ENCODE measurements around the gene C1orf21. TPM values are rescaled to one million over a fixed set of nuclear protein-coding genes. Genes with fewer than 3 reads are reported as not detected.
"Not testable (repeated sequence)": the region's sequence is repeated elsewhere in the genome, so short reads cannot be mapped to it uniquely, and the experiment has no call there.

C1orf21 gene
- polyA plus RNA-seq, 3 donors: 29.8 to 37.8 (median 32.3) TPM

DNA sequence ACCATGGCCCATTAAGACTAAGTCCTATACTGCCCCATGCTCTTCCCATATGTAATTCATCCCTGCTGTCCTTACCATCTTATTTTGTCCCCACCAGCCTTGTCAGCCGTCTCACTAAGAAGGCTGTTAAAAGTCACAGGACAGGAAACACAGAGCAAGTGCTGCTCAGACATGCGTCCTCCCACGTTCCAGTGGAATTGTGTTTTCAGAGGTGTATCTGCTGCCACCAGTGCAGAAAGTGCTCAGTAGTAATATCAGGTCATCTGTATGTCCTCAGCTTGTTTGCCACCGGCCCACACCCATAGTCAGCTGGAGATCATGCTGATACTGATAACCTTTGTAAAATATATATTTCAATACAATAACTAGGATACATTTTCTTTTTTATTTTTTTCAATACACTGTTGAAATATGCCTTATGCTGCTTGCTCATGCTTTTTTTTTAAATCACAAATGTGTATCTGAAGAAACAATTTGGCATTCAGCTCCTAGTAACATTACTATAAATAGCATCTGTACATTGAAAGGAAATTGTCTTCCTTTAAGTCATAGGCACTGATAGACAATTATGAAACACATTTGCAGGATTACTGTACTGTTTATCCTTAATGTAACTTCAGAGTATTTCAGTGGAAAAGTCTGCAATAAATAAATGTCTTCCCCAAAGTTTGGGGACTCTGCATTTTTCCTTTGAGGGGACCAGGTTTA lies 211.0 kb downstream of the C1orf21 start:
- DNase-seq (ENCODE audit: extremely low read depth in 1 of 11, low read depth in 9 of 11, low spot score in 4 of 11): no peak

DNA sequence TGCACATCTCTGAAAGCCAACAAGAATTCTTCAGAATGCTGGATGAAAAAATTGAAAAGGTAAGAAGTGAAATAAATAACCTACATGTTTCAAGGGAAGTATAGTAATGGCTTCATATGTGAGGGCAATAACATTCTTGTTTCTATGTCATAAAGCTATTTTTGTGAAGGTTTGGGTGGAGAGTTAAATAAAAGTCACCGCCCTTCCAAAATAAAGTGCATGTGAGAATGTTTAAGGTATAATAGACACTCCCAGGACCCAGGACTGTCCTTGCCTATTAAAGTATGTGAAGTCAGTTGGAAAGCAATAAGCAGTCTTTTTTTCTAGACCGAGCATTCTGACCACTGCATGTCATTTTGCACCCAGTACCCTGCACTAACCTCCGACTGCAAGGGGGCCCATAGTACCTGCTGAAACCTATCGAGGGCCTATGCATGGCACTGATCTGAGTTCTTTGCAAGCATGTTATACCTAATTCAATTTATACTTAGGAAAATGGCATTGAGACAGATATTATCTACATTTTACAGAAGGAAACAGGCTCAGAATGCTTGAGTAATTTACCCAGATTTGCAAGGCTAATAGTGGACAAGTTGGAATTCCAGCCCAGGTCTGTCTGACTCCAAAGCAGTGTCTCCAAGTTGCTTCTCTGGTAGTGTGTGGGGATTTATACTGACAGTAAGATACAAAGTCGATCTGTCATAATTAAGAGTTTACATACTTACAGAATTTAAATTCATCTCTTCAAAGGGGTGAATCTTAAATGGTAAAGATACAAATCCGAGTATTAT lies 211.8 kb downstream of the C1orf21 start:
- DNase-seq (ENCODE audit: extremely low read depth in 1 of 11, low read depth in 9 of 11, low spot score in 4 of 11): no peak

DNA sequence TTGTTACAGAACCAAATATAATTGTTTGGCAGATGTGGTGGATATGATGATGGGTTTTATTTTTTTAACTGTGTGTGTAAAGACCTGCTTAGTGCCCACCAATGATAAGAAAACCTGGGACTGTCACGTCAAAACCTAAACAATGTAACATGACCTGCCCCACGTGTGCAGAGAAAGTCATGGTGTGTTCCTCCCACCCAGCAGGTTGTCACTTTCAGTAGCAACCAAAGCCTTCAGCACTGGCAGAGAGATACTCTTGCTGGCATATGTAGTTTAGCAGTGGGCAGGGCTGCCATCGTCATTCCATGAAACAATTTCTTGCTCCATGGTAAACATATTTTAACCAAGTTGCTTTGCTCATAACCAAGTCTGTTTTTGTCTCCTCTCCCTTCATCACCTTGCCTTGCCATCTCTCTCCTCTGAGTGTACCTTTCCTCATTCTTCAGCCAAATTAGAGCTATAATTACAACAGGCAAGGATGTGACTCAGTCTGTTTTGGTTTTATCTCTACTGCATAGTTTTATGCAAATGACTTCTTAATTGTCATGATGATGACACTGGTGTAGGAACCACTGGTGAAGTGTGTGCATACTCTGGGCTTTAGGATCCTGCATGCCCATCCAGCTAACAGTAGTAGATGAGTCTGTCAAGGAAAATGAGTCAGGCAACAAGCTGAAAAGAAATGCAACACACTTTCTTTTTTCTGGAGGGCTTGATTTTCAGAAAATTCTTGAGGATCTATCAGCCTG lies 217.5 kb downstream of the C1orf21 start:
- no peak for DNase-seq (ENCODE audit: extremely low read depth in 1 of 11, low read depth in 9 of 11, low spot score in 4 of 11)

DNA sequence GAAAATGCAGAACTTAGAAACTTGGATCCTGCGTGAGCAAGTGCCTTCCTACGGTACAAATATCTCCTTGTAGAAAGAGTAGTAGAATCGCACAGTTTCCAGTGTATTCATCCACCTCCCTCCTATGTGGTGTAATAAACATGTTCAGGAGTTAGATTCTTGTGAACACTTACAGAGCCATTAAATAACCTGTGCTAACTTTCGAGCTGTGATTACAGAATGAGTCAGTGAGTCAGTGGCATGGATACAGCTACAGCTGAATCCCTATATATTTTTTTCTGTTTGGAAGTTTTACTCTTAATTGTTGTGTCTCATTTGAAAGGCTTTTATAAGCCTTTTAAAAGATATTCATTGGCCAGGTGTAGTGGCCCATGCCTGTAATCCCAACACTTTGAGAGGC lies 219.1 kb downstream of the C1orf21 start:
- no peak for DNase-seq (ENCODE audit: extremely low read depth in 1 of 11, low read depth in 9 of 11, low spot score in 4 of 11)

DNA sequence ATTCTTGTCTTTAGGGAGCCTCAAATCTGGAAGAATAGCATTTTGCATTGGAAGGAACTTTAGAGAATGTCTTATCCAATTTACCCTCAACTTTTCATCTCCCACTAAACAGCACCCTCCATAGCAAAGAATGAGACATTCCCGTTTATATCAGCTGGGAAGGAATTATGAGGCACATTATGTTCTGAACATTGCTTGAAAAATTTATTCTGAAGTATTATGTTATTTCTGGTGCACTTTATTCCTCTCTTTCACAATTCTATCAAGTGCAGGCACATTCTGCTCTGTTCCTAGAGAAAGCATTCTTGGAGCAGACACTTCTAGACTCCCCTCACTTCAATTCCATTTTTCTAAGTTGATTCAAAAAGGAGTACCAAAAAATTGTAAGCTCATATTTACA lies 220.0 kb downstream of the C1orf21 start:
- DNase-seq (ENCODE audit: extremely low read depth in 1 of 11, low read depth in 9 of 11, low spot score in 4 of 11): no peak

DNA sequence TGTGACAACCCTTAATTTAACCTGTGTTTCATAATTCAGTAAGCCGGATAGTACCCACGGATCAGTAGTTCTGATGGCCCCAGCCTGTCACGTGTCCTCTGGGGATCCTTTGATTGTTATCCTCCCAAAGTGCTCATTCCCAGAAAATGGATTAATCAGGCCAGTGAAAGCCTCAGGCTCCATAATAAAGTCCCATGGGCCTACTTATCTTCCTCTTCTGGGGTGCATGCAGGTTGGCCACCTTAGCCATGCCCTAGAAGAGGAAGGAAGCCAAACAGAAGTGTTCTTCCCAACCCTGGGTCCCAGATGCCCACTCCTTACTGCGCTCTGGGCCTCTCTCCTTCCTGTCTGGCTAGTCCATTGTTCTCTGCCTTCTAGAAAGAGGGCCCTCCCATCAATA lies 221.8 kb downstream of the C1orf21 start:
- DNase-seq (ENCODE audit: extremely low read depth in 1 of 11, low read depth in 9 of 11, low spot score in 4 of 11): no peak

DNA sequence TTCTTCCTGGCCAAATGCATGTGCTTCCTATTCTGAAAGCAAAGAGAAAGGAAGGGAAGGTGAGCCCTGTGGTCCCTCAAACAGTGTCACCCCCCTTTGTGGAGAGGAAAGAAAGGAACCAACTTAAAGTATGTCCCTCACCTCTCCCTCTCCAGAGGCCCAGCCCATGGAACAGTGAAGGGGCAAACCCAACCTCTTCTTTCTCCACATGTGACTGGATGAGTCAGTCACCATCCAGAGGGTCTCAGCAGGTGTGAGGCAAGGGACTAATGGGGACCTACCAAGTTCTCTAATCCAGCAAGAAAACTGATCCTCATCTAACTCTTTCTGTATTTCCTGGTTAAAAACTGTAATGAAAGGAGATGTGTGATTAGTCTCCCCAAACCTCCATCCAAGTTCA lies 222.2 kb downstream of the C1orf21 start:
- DNase-seq (ENCODE audit: extremely low read depth in 1 of 11, low read depth in 9 of 11, low spot score in 4 of 11): no peak

DNA sequence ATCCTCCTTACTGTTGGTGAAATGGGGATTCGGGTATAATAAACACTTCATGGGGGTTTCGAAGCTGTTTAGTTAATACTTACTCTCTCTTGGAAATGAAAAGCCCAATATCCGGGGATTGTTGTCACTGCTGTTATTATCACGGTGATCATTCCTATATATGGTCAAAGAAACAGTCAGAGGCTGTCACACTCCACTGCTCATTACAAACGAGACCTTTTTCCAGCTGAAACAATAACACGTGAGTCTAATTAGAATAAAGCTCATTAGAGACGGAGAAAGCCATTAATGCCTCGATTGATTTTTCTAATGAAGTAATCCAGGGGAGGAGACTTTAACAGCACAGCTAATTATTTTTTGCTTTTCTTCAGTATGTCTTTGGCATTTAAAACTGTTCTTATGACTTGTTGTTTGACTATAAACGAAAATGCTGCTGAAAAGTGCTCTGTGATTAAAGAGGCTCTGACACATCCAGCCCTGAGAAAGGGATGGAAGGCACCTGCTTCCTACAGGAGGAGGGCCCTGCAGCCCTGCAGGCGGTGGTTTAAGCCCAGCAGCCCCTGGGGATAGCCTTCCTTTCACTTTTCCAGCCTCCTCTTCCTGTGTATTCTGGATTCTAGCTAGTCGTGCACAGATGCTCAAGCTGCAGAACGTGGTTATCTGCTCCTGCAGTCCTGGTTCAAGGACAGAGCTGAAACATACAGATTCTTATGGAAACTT lies 224.2 kb downstream of the C1orf21 start:
- peak in 3 of 11 donors; percentile 41 to 56 (median 50) for DNase-seq (ENCODE audit: extremely low read depth in 1 of 11, low read depth in 9 of 11, low spot score in 4 of 11)

DNA sequence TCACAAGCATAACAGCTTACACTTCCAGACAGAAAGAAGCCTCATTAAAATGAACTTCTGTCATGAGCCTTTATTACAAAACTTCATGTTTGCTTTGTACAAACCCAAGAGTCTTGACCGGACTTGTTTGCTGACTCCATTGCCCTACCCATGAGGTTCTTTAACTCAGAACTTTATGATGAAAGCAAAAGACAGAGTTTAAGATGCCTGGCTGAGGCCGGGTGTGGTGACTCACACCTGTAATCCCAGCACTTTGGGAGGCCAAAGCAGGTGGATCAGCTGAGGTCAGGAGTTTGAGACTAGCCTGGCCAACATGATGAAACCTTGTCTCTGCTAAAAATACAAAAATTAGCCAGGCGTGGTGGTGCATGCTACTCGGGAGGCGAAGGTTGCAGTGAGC lies 225.4 kb downstream of the C1orf21 start:
- not testable (repeated sequence) for DNase-seq (ENCODE audit: extremely low read depth in 1 of 11, low read depth in 9 of 11, low spot score in 4 of 11)

DNA sequence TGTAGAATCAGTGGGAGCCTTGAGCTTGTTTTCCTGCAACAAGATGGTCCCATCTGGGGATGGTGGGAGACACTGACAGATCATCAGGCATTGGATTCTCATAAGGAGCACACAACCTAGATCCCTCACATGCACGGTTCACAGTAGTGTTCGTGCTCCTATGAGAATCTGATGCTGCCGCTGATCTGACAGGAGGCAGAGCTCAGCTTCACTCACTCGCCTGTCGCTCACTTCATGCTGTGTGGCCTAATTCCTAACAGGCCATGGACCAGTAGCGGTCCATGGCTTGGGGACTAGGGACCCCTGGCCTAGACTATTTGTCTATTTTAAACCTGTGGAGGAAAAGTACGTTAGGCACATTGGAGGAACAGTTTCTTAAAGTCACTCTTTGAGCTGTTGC lies 227.8 kb downstream of the C1orf21 start:
- no peak for DNase-seq (ENCODE audit: extremely low read depth in 1 of 11, low read depth in 9 of 11, low spot score in 4 of 11)

DNA sequence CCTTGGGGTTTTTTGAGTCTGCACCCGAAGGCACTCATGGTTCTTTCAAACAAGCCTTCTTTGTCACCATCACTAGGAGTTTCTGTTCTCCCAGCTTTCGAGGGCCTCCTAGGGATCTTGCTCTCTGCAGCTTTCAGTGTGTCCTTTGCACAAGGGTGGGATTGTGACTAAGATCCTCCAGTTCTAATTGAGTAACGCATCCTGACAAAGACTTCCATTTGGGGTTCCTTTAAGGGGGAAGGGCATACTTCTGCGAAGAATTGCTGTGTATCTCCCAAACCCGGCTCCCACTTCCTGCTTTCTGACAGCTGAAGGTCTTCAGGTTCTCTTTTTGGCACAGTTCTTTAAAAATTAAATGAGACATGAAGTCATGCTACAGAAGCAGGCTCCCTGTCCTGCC lies 228.5 kb downstream of the C1orf21 start:
- DNase-seq (ENCODE audit: extremely low read depth in 1 of 11, low read depth in 9 of 11, low spot score in 4 of 11): no peak

DNA sequence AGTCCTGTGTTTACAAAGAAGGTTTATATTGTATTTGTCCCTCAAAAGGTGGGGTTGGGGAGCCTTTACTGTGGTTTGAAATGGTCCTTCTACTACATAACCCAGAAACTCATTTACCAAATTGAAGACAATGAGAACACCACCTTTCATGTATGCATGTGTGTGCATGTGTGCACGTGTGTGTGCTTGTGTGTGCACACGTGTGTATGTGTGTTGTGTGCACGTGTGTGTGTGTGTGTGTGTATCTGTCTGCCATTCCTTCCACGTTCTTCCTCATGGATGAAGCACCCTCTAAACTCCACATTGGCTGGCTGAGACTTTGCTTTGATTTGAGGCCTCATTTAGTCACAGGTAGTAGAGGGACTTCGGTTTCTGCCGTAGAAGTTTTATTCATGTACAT lies 229.7 kb downstream of the C1orf21 start:
- DNase-seq (ENCODE audit: extremely low read depth in 1 of 11, low read depth in 9 of 11, low spot score in 4 of 11): no peak

DNA sequence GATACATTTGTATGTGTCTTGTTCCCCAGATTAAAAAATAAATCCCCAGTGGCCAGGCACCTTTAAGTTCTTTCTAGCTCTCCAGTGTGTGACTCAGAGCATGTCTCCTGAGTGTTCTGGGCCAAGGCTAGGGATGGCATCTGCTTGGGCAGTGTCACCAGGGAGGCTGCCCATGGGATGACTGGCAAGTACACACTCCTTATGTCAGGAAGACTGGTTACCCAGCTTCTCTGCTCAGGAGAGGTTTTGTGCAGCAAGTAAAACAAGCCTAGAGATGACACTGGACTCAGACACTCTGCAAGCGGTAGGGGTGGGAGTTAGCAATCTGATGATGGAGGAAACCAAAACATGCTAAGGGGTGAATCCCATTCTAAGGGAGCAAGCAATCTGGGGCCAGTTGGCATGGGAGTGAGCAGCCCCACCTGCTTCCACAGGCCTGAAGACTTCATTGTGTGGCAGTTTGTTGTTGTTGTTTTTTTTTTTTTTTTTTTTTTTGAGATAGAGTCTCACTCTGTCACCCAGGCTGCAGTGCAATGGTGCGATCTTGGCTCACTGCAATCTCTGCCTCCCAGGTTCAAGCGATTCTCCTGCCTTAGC lies 230.7 kb downstream of the C1orf21 start:
- no peak for DNase-seq (ENCODE audit: extremely low read depth in 1 of 11, low read depth in 9 of 11, low spot score in 4 of 11)

DNA sequence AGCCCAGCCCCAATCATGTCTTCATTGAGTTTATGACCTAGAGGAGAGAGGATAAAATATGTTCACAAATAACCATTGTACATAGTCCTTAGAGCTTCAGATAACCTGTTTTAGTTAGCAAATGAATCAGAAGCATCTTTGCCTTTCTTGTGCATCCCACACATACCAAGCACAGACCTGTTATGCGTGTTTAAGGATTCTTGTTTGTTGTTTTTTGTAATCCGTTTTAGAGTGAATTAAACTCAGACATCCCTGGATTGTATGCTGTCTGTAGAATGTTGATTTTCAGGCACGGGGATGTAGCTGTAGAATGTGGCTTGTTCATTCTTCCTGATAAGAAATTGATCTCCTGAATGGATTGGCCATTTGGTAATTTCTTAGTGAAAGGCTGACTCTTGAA lies 232.0 kb downstream of the C1orf21 start:
- DNase-seq (ENCODE audit: extremely low read depth in 1 of 11, low read depth in 9 of 11, low spot score in 4 of 11): no peak

DNA sequence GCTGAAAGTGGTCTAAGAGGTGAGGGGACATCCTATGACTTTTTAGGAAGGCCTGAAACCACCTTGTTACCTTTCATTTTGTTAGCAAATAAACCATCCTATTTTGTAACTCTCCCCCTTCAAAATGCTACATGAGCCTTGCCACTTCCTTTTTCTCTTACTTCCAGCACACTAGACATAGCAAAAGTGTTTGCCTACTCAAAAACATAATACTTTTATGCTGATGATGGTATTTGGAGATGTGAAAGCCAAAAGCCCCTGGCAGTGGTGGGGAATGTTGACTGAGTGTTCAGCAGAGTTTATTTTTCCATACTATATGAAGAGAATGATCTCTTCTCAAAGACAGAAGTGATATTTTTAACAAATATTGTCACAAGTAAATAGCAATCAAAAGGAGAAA lies 233.6 kb downstream of the C1orf21 start:
- no peak for DNase-seq (ENCODE audit: extremely low read depth in 1 of 11, low read depth in 9 of 11, low spot score in 4 of 11)

DNA sequence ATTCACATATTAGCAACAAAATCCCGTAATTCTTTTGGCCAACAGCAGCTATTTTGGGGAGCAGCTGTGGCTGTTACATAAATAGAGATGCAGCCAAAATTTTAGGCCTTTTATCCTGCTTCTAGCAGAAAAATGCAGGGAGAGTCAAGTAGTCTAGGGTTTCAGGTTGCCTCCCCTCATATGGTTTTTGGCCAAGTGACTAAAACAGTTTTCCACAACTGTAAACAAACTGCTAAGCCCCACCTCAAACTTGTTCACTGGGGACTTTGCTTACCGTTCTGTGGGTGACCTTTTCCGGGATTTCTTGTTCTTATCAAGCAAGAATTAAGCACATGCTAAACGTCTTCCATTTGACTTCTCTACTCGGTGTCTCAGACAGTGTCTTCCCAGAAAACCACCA lies 234.4 kb downstream of the C1orf21 start:
- DNase-seq (ENCODE audit: extremely low read depth in 1 of 11, low read depth in 9 of 11, low spot score in 4 of 11): no peak

DNA sequence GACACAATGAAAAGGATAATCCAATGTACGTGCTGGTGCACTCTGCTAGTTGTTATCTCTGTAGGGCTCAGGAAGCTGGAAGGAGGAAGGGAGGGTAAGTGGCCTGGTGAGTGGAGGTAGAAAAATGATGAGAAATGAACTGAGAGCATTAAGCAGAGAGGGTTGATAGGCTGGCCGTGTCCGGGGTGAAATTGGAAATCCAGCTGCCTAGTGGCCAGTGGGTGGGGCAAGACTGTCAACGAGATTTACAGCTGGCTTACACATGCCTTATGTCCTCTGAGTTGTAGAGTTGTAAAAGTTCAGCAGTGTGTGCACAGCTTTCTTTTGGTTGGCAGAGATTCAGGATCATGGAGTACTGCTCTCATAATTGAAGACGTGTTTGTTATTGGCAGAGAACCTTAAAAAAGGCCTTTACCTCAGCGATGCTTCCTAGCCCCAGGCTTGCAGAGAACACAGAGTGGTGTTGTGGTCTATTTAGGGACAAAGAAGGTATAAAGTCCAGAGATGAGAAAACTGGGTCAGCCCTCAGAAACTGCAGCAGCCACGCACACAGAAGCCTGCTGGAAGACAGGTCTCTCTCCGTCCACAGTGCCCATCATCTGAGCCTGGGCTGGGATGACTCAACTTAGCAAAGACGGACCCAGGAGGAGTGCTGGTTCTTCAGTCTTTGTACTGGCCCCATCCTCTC lies 235.5 kb downstream of the C1orf21 start:
- peak in 8 of 11 donors; percentile 34 to 72 (median 56) for DNase-seq (ENCODE audit: extremely low read depth in 1 of 11, low read depth in 9 of 11, low spot score in 4 of 11)

DNA sequence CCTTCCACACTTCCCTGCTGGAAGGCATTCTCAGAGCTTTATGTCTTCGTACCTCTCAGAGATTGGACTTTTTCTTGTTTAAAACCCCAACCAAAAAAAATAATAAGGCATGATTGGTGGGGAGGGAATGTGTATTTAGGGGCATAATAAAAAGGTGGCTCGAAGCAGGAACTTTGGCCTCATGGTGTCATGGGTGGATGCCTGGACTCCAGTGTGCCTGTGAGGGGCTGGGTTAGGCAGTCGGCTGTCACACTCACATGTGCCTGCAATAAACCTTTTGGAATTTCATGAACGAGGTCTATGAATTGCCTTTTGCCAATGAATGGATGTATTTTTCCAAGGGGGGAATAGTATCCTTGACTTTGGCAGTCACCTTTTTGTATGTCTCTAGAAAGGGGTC lies 236.6 kb downstream of the C1orf21 start:
- DNase-seq (ENCODE audit: extremely low read depth in 1 of 11, low read depth in 9 of 11, low spot score in 4 of 11): no peak
